ENCODE data around the gene PRDM16.

DNA sequence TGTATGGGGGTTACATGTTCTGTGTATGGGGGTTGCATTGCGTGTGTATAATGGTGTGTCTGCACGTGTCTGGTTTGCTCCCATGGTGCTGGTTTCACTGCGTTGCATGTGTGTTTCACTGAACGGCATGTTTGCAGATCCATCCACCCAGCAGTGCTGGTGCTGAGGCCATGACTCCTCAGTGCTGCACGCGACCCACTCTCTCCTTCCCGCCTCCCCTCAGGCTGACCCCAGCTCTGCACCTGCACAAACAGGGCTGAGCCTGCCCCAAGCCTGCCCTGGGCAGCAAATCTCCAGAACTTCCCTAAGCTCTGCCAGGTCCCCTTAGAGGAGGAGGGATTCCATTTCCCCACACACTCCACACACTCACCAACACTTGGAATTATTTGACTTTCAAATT lies 29.0 kb upstream of the PRDM16 start:
- TF ChIP-seq ZFP3 (CRISPR knock-in tag; IDR thresholded peaks at IDR 0.05) = no peak
- TF ChIP-seq, protein P1, sequence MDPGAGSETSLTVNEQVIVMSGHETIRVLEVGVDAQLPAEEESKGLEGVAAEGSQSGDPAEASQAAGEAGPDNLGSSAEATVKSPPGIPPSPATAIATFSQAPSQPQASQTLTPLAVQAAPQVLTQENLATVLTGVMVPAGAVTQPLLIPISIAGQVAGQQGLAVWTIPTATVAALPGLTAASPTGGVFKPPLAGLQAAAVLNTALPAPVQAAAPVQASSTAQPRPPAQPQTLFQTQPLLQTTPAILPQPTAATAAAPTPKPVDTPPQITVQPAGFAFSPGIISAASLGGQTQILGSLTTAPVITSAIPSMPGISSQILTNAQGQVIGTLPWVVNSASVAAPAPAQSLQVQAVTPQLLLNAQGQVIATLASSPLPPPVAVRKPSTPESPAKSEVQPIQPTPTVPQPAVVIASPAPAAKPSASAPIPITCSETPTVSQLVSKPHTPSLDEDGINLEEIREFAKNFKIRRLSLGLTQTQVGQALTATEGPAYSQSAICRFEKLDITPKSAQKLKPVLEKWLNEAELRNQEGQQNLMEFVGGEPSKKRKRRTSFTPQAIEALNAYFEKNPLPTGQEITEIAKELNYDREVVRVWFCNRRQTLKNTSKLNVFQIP (CRISPR knock-in tag; IDR thresholded peaks at IDR 0.05; ENCODE audit: borderline replicate concordance, low read depth) = no peak
- no peak for TF ChIP-seq ZNF565 (CRISPR knock-in tag; conservative IDR thresholded peaks at IDR 0.05; ENCODE audit: low read depth)
- TF ChIP-seq, protein P2, sequence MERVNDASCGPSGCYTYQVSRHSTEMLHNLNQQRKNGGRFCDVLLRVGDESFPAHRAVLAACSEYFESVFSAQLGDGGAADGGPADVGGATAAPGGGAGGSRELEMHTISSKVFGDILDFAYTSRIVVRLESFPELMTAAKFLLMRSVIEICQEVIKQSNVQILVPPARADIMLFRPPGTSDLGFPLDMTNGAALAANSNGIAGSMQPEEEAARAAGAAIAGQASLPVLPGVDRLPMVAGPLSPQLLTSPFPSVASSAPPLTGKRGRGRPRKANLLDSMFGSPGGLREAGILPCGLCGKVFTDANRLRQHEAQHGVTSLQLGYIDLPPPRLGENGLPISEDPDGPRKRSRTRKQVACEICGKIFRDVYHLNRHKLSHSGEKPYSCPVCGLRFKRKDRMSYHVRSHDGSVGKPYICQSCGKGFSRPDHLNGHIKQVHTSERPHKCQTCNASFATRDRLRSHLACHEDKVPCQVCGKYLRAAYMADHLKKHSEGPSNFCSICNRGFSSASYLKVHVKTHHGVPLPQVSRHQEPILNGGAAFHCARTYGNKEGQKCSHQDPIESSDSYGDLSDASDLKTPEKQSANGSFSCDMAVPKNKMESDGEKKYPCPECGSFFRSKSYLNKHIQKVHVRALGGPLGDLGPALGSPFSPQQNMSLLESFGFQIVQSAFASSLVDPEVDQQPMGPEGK (CRISPR knock-in tag; IDR thresholded peaks at IDR 0.05; ENCODE audit: borderline replicate concordance) = no peak
- TF ChIP-seq GLIS3 (CRISPR knock-in tag; IDR thresholded peaks at IDR 0.05) = no peak
- TF ChIP-seq RARB (CRISPR knock-in tag; IDR thresholded peaks at IDR 0.05) = no peak
- TF ChIP-seq ESRRG (CRISPR knock-in tag; IDR thresholded peaks at IDR 0.05) = no peak
- TF ChIP-seq, protein P3, sequence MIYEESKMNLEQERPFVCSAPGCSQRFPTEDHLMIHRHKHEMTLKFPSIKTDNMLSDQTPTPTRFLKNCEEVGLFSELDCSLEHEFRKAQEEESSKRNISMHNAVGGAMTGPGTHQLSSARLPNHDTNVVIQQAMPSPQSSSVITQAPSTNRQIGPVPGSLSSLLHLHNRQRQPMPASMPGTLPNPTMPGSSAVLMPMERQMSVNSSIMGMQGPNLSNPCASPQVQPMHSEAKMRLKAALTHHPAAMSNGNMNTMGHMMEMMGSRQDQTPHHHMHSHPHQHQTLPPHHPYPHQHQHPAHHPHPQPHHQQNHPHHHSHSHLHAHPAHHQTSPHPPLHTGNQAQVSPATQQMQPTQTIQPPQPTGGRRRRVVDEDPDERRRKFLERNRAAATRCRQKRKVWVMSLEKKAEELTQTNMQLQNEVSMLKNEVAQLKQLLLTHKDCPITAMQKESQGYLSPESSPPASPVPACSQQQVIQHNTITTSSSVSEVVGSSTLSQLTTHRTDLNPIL (CRISPR knock-in tag; IDR thresholded peaks at IDR 0.05; ENCODE audit: low read depth) = no peak
- no peak for TF ChIP-seq ZNF70 (CRISPR knock-in tag; IDR thresholded peaks at IDR 0.05)
- TF ChIP-seq, protein P4, sequence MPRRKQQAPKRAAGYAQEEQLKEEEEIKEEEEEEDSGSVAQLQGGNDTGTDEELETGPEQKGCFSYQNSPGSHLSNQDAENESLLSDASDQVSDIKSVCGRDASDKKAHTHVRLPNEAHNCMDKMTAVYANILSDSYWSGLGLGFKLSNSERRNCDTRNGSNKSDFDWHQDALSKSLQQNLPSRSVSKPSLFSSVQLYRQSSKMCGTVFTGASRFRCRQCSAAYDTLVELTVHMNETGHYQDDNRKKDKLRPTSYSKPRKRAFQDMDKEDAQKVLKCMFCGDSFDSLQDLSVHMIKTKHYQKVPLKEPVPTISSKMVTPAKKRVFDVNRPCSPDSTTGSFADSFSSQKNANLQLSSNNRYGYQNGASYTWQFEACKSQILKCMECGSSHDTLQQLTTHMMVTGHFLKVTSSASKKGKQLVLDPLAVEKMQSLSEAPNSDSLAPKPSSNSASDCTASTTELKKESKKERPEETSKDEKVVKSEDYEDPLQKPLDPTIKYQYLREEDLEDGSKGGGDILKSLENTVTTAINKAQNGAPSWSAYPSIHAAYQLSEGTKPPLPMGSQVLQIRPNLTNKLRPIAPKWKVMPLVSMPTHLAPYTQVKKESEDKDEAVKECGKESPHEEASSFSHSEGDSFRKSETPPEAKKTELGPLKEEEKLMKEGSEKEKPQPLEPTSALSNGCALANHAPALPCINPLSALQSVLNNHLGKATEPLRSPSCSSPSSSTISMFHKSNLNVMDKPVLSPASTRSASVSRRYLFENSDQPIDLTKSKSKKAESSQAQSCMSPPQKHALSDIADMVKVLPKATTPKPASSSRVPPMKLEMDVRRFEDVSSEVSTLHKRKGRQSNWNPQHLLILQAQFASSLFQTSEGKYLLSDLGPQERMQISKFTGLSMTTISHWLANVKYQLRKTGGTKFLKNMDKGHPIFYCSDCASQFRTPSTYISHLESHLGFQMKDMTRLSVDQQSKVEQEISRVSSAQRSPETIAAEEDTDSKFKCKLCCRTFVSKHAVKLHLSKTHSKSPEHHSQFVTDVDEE (CRISPR knock-in tag; IDR thresholded peaks at IDR 0.05) = no peak
